Dermis blood vessel endothelial cell (primary cell): ENCODE results near the gene TET3. TPM values are rescaled to one million over a fixed set of nuclear protein-coding genes. Genes with fewer than 3 reads are reported as not detected.

Experiments used
- total RNA-seq: library from RNA; depleted of rRNA; stranded (reverse); fragments of >200 nt; gene quantifications from 2 replicates; pipeline ENCODE4 v1.2.3, GENCODE V29; 2014

The TET3 gene
- total RNA-seq, 1 donor from 2014 or later: 7.0 TPM

Other genes with a start within 250 kb of the TET3 start
- 29.8 and 45.9 TPM in 2 replicates for gene TPRKB, start 247.6 kb upstream of the TET3 start, total RNA-seq
- gene DUSP11, start 204.8 kb upstream of the TET3 start, total RNA-seq: 23.9 and 34.2 TPM in 2 replicates
- not detected in 2 replicates for gene C2orf78, start 200.7 kb upstream of the TET3 start, total RNA-seq
- 23.7 and 25.4 TPM in 2 replicates for gene STAMBP, start 155.9 kb upstream of the TET3 start, total RNA-seq
- gene ACTG2, start 91.9 kb upstream of the TET3 start, total RNA-seq: 0.05 TPM in 1 of 2 replicates, not detected in the other
- gene DGUOK, start 58.0 kb upstream of the TET3 start, total RNA-seq: 36.4 and 44.9 TPM in 2 replicates
- gene BOLA3, start 163.0 kb downstream of the TET3 start, total RNA-seq: 23.7 and 24.3 TPM in 2 replicates
- gene MOB1A, start 194.0 kb downstream of the TET3 start, total RNA-seq: 121 and 145 TPM in 2 replicates
- 28.6 and 91.0 TPM in 2 replicates for gene MTHFD2, start 213.7 kb downstream of the TET3 start, total RNA-seq